HuH-7.5 (cell line): ENCODE data around the gene UXS1.

Source experiments
- DNase-seq: peaks from one replicate; pipeline ENCODE4 v3.0.0; 2011; ENCODE audit warnings: low spot score

UXS1 gene

DNA sequence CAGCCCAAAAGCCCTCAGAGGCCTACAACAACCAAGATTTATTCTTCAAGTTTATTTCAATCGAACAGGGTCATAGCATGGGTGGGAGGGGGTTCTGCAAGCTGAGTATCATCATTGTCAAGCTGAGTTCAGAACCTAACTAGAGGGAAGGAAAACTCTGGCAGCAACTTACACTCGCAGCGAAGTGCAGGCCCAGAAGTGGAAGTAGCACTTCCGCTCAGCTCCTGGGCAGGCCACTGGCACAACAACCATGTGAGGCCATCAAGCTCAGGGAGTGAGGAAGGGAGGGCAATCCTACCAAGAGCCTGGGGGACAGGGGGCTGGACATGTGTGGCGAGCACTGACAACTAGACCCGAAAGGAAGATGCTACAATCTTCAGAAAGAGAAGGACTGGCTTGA is 4.8 kb downstream of the UXS1 start:
- DNase-seq, result no peak

DNA sequence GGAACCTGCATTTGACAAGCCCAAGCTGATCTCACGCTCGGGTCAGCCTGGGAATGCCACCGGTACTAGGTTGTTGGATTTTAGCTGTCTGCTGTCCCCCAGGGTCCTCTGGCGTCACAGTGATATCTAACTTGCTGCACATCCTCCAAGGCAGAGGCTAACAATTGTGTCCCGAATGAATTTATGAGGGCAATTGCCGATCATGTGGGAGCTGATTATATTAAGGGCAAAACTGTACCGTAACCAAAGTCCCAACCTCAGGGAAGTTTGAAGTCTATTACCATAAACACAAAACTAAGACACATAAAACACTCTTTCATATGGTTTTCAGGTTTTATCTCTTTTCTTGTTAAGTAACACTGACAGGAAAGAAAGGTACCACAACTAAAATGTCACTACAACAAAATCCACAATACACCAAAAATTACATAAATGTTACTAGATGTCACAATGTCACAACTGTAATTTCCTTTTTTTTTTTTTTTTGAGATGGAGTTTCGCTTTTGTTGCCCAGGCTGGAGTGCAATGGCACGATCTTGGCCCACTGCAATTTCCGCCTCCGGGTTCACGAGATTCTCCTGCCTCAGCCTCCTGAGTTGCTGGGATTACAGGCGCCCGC is 6.7 kb downstream of the UXS1 start:
- DNase-seq, result no peak

DNA sequence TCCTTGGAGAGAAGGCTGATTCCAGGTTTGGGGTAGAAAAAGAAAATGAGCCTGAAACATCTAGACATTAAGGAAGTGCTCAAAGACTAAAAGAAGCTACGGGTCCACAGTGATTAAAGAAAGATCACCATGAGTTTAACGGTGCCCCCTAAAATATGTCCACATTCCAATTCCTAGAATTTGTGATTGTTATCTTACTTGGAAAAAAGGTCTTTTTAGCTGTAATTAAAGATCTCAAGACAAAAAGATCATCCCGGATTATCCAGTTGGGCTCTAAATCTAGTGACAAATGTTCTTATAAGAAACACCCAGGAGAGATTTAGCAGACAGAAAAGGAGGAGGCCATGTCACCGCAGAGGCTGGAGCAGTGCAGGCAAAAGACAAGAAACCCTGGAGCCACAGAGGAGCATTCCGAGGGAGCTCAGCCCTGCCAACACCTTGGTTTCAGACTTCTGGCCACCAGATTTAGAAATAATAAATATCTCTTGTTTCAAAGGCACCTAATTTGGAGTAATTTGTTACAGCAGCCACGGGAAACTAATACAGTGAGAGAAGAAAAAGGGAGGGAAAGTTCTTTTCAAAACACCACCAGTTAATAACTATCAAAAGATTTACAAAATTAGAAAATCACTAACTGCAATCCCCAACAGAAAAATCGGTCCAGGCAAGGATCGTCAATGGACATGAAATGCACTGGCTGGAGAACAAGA is 8.5 kb downstream of the UXS1 start:
- DNase-seq, result no peak

DNA sequence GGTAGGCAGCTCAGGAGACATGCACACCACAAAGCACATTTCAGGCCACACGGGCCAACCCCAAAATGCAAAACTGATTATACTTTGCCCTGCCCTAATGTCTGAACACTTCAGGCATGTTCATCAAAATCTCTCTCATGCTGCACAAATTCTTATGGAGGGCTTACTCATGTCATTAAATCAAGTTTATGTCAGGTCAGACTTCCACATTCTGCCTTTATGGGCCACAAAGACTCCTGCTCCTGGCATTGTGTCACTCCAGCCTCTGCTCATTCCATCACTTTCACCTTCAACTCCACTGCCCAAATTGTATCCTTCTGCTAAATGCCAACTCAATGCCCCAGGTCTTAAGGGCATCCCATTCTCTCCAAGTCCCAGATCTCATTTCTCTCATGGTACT is 9.2 kb downstream of the UXS1 start:
- DNase-seq, result no peak

DNA sequence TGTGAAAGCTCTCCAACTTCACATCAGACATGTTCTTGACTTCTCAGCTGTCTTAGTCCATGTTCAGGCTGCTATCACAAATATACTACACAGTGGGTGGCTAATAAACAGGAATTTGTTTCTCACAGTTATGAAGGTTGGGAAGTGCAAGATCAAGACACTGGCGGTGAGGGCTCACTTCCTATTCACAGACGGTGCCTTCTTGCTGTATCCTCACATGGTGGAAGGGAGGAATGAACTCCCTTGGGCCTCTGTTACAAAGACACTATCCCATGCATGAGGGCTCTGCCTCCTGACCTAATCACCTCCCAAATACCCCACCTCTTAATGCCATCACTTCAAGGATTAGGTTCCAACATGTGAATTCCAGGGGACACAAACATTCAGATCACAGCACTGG is 9.7 kb downstream of the UXS1 start:
- no peak for DNase-seq

DNA sequence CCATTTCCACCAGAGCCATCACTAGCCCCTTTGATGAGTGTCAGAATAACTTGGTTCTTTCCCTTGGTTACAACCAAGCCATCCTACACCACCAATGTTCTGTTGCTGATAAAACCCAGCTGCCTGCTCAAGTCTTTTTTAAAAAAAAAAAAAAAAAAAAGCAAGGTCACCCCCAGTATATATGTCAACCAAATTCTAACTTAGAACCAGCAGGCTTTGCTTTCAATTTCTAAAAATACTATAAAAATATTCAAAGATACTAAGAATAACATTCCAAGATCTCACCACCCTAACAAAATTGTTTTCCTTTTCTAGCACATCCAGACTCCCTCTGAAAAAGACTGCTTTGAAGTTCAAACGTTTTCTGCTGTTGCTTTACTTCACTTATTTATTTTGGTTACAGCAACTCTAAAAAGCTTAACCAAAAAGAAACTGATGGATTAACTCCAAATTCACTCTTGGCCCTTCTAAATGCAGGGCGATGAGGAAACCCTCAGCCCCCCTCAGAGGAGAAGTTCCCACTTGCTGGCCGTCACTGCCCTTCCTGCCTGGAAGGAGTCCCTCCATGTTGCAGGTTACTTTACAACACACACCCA is 10.9 kb downstream of the UXS1 start:
- DNase-seq, result no peak

DNA sequence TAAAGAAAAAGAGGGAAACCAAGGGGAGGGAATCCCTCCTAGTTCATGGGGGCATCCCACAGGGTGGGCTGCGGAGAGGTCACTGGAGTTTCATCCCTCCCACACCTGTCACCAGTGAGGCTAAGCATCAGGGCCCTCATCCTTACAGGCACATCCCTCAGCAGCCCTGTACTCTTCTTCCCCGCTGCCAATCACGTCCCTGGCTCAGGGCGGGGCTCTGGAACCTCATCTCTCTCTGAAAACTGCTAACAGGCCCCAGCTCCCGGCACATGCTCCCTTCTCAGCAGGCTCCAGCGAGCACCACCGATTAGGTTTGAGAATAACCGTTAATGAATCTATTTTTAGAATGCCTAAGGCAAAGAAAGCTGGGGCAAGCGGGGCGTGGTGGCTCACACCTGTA is 13.0 kb downstream of the UXS1 start:
- no peak for DNase-seq

DNA sequence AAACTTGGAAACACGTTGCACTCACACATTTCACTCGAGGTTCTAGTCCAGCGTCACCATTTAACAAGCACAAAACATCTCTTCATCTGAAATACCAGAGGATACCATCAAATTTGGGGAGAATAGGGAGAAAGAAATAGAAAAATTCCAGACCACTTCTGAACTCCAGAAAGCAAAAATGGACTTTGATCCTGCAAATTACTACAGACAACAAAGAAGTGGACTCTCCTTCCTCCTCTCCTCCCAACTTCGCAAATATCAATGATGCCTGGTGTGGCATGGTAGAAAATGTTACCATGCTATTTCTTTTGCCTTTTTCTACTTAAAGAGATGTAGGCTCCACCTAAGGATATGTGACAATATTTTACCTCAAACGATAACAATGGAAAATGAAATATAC is 13.5 kb downstream of the UXS1 start:
- DNase-seq, result no peak

DNA sequence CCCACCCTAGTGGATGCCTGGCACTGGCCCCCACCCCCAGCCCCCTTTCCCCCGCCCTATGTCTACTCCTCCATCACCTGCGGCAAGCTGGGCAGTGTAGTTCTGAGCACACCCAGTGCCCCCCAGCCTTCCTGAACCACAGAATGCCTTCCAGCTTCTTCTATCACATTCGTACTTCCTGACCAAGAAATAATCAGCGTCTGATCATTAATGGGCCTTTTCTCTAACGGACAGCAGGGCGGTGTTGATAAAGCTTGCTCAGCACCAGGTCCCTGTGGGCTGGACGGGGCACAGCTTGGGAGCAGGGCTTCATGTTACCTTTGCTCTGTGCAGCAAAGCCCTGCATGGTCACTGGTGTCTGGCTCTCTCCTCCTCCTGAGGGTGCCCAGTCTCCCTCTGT is 15.4 kb downstream of the UXS1 start:
- no peak for DNase-seq

DNA sequence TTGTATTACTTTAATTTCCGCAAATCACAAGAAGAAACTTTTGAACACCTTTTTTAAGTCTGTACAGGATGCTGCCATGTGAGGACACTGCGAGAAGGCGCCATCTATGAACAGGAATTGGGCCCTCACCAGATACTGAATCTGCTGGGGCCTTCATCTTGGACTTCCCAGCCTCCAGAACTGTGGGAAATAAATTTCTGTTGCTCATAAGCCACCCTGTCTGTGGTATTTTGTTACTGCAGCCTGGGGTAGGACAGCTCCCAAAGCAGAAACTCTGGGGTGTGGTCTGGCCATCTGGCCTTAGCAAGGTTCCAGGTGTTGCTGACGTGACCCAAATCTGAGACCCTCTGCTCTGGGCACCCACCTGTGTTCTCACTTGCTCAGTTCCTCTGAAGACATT is 16.5 kb downstream of the UXS1 start:
- DNase-seq, result no peak

DNA sequence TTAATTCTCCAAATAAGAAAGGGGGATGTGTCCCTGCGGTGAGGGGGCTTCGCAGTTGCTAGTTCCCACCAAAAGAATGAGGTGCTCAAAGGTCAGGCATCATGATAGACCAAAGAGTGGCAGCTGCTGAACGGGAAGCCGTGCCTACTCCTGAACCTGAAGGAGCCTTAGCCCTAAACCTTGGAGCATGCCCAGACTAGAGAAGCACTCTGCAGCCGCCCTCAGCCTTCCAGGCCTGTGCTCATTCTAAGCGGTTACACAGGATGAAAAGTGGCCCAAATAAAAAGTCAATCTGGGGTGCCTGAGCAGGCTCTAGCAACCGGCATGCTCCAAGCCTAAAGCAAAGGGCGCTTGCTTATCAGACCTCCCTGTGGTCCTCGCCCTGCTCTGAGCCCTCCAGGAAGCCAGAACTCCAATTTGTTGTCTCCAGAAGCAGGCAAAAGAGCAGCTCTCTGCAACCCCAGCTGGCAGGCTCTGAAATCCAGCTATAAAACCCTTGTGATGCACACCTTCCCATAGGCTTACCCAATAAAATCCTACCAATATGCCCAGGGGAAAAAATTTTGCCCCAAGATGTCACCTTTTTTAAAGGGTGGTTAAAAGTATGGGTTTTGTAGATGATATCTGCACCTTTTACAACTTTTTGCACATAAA is 17.5 kb downstream of the UXS1 start:
- no peak for DNase-seq

DNA sequence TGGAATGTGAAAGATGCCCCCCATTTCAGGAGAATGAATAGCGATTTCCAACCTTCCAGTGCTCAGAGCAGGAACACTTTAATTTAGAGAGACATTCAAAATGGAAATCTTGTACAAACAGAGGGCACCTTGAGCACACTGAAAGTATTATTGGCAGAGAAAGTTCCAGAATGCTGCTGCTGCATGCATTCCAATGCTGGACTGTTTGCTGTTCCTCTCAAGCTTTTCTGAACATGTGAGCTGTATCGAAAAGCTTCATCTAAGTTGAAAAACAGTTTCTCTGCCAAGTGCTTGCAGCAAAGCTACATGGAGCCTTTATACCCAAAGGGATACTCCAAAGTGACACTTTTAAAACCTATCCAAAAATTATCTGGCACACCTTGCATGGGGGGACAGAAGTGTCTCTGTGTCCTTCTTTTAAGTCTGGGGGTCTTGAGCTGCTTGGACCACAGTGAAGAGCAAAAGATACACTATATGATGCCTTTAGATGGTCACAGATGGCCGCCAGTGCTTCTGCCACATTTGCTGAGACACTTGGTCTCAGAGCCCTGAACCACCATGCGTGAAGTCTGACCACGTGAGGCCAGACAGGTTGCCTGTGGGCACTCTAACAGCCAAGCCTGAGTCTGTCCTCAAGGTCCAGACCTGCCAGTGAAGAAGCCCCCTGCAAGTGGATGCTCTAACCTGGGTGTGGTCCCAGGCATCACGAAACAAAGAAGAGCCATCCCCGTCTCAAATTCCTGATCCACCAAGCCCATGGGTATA is 18.8 kb downstream of the UXS1 start:
- DNase-seq, result no peak

DNA sequence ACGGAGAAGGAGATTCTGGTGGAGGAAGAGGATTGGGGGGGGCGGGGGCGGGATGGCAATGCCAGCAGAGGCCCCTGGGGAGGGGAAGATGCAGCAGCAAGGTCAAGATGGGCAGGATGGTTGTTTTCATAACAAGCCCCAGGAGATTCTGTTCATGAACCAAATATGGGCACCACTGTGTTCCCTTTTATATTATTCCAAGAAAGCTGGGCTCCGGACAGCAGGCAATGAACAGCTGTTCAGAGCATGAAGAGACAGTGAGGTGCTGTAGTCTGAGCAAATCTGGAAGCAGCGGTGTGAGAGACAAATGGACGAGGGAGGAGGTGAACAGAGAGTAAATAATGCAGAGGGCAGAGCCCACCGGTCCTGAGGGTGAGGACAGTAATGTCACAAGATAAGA is 20.0 kb downstream of the UXS1 start:
- no peak for DNase-seq

DNA sequence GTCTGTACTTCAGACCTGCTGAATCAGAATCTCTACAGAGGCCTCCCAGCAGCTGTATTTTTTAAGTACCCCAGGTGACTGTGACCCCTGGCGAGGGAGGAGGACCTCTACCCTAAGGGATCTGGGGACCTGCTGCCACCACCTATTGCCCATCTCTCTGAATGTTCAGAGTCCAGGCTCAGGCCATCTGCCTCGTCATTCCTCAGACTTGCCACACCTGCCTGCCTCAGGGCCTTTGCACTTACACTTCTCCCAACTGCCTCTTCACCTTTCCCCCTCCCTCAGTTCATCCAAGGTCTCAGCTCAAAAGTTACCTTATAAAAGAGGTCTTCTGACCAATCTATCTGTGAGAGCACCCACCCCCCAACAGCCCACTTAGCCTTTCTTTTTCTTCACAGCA is 21.5 kb downstream of the UXS1 start:
- no peak for DNase-seq

DNA sequence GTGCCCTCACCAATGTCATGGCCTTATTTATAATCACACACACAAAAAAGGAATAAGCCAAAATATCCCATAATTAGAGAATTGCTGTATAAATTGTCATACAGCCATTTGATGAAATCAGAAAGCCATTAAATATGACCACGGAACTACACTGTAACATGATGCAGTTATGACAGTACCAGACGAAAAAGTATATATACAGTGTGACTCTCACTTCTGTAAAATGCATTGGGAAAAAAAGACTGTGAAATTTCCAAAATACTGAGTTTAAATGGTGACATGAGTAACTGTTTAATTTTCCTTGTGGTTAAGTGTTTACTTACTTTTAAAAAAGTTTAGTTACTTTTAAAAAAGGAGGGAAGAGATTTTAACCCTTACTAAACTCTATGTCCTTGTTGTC is 25.4 kb downstream of the UXS1 start:
- no peak for DNase-seq

DNA sequence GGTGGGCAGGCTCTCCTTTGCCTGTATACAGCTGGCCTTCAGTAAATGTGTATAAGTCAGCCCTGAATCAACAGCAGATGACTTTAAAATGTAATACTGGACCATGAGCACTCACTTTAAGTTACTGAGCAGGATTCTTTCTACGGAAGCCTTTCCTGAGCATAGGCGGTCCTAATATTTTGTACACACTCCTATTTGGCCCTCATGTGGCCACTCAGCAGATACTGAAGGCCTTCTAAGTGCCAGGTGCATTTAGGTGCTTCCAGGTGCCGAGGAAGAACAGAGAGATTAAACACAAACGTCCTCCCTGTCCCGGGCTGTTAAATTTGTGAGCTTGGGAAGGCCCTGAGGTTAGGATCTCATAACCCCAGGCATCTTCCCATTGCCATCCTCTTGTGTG is 27.0 kb downstream of the UXS1 start:
- no peak for DNase-seq

DNA sequence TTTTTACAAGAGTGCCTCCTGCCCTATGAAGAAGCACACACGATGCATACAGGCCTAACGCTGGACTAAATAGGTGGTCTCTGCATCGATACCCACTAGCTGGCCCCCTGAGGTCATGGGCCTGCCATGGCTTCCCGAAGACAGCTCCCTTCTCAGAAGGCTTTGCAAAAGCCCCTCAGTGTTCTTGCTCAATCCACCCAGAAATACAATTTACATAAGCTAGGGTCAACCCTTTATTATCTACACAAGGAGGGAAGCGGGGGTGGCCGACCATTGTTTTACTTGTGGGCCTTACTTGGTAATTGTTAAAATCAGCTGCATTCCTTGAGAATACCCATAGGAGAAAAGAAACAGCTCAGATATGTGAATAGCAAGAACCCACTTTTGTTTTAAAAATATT is 28.5 kb downstream of the UXS1 start:
- no peak for DNase-seq

DNA sequence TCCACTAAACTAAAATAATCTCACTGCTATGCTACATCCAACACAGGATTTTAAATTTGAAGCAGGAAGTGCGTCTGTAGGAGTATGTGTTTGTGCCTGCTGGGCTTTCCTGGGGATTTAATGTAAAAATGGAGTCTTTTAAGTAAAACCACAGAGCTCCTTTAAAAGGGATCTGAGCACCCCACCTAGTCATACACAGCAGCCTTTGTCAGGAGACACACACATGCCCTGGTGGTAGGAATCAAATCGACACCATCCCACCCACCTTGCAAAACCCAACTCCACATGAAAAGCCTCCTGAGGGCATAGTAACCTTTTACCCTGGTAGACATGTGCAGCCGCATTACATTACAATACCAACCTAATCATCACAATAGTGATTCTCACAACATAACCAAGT is 29.1 kb downstream of the UXS1 start:
- no peak for DNase-seq

DNA sequence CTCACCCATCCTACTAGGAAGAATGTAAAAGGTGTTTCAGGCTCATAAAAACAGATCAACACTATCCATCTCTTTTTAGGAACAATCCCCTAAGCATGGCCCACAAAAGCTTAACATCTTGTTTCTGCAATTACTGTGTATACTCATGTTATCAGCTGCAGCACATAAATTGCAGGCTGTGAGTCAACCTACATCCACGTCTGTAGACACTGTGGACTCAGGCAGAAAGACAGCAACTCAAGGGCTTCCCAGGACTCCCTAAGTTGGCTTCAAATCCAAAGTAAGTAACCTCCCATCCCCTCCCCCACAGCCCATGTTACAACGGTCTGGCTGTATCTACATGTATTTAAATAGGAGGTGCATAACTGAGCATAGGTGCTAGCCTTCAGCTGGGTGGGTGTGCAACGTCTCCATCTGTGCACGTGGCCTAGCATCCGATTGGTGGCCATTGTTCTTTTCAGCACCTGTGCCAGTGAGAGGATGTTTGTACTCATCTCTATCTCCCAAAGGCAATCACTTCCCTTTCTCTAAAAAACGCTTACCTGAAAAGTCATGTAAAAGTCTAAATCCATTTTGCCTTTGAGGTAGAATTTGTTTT is 30.1 kb downstream of the UXS1 start:
- no peak for DNase-seq

DNA sequence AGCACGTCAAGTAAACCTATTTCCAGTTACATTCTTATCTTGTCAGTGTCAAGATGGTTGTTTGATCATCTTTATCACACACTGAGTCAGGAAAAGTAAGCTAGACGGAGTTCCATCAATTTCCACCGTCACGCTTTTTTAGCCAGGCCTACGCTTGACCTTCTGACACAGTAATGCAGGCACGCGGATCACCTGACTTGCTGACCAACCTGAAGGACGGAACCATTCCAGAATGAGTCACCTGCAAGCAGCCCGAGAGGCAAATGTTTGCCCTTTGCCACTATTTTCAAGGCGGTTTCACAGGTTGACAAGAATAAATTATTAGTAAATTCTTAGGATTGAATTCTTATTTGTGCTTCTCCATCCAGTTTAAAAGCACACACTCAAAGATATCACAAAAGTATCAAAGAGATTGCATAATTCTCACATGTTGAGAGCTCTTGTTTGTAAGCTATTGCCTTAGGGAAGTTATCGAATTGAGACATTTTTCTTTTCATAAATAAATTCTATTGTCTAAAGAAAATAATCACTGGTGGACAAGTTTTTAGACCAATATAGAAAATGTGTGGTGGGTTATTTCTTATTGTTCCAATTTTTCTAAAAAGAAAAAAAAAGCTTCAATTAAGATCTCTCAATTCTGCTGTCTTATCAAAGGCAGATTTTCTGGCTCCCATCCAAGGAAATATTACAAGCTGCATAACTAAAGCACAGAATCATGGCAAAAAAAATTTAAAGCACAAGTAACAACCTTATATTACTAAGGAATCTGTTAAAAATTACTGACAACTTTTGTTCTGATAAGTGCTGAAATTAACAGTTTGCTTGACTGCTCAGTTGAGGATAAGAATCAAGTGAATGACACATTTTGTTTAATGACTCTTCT is 31.9 kb downstream of the UXS1 start:
- no peak for DNase-seq

DNA sequence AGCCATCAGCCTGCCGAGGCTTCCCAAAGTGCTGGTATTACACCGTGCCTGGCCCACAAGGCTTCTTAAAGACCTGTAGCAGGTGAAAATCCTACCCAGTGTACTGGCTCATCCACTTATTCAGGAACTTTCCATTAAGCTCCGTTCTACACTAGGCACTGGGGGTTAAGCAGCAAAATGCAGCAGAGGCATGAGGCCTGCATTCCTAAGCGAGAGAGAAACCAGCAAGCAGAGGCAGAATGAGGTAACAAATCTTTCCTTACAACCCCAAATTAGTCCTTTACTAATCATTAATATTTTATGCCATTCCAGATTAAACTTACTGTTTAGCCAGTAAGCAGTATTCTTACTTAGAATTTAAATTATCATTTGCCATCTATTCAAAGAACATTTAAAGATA is 32.8 kb downstream of the UXS1 start:
- no peak for DNase-seq
